ENCODE measurements around the gene GANC.
"Not testable (repeated sequence)": the region's sequence is repeated elsewhere in the genome, so short reads cannot be mapped to it uniquely, and the experiment has no call there.

GANC gene

GRCh38 chr15:42316282-42316805 lies 43.3 kb downstream of the GANC start:
- no CpG with 5 or more reads among the region's 11 CpGs for WGBS (ENCODE audit: extremely low coverage, insufficient coverage, insufficient read length)
- H3K23ac ChIP-seq (ENCODE audit: low read length); H2AK5ac ChIP-seq (ENCODE audit: low read length); H3K4me2 ChIP-seq (ENCODE audit: low read length); H2BK5ac ChIP-seq (ENCODE audit: low read depth, low read length, poor library complexity); H3K18ac ChIP-seq (ENCODE audit: low read length); H3K4ac ChIP-seq (ENCODE audit: low read depth, low read length); H2AFZ ChIP-seq (ENCODE audit: insufficient read depth, low read length, poor library complexity); H4K91ac ChIP-seq (ENCODE audit: low read depth, low read length); DNase-seq; H3K79me1 ChIP-seq (ENCODE audit: low read length); H3K4me3 ChIP-seq (ENCODE audit: low read depth, low read length); H3K9me3 ChIP-seq (ENCODE audit: insufficient read depth, low read depth, low read length); H3K79me2 ChIP-seq (ENCODE audit: control insufficient read depth, insufficient read depth, low read length, poor library complexity); H2BK120ac ChIP-seq (ENCODE audit: insufficient read depth, low read length, poor library complexity); H4K12ac ChIP-seq (ENCODE audit: low read depth, low read length); H3K27me3 ChIP-seq (ENCODE audit: insufficient read depth, low read length); H4K8ac ChIP-seq (ENCODE audit: low read depth, low read length); H3K27ac ChIP-seq (ENCODE audit: low read depth, low read length); H3K9ac ChIP-seq (ENCODE audit: low read length); H3K14ac ChIP-seq (ENCODE audit: low read length); H2BK12ac ChIP-seq (ENCODE audit: low read length); H3K4me1 ChIP-seq (ENCODE audit: control insufficient read depth in 1 of 2, insufficient read depth in 2 of 2, low read length in 2 of 2); H3K36me3 ChIP-seq (ENCODE audit: control insufficient read depth in 1 of 2, insufficient read depth in 2 of 2, low read length in 2 of 2): not testable (repeated sequence)

GRCh38 chr15:42319206-42319605 lies 46.2 kb downstream of the GANC start:
- H2BK5ac ChIP-seq (ENCODE audit: low read depth, low read length, poor library complexity): no peak overlapping the region
- no peaks in the 10 kb centered on the region for H3K4me1 ChIP-seq (ENCODE audit: control insufficient read depth in 1 of 2, insufficient read depth in 2 of 2, low read length in 2 of 2)
- WGBS (ENCODE audit: extremely low coverage, insufficient coverage, insufficient read length): no CpG with 5 or more reads among the region's 2 CpGs
- no peak overlapping the region for H3K18ac ChIP-seq (ENCODE audit: low read length)
- H2AFZ ChIP-seq (ENCODE audit: insufficient read depth, low read length, poor library complexity): no peak overlapping the region
- H4K8ac ChIP-seq (ENCODE audit: low read depth, low read length): no peak overlapping the region
- no peaks in the 10 kb centered on the region for H3K27me3 ChIP-seq (ENCODE audit: insufficient read depth, low read length)
- no peak overlapping the region for H3K23ac ChIP-seq (ENCODE audit: low read length)
- no peak overlapping the region for H3K4me3 ChIP-seq (ENCODE audit: low read depth, low read length)
- H3K27ac ChIP-seq (ENCODE audit: low read depth, low read length): no peak overlapping the region
- H3K9me3 ChIP-seq (ENCODE audit: insufficient read depth, low read depth, low read length): no peaks in the 10 kb centered on the region
- no peak overlapping the region for H2BK12ac ChIP-seq (ENCODE audit: low read length)
- H3K79me1 ChIP-seq (ENCODE audit: low read length): no peaks in the 10 kb centered on the region
- H3K36me3 ChIP-seq (ENCODE audit: control insufficient read depth in 1 of 2, insufficient read depth in 2 of 2, low read length in 2 of 2): no peaks in the 10 kb centered on the region
- no peaks in the 10 kb centered on the region for H3K79me2 ChIP-seq (ENCODE audit: control insufficient read depth, insufficient read depth, low read length, poor library complexity)
- DNase-seq: no peak
- no peak overlapping the region for H4K91ac ChIP-seq (ENCODE audit: low read depth, low read length)
- no peak overlapping the region for H3K4ac ChIP-seq (ENCODE audit: low read depth, low read length)
- H3K4me2 ChIP-seq (ENCODE audit: low read length): no peak overlapping the region
- no peak overlapping the region for H3K14ac ChIP-seq (ENCODE audit: low read length)
- H2AK5ac ChIP-seq (ENCODE audit: low read length): no peak overlapping the region
- H3K9ac ChIP-seq (ENCODE audit: low read length): no peak overlapping the region
- no peak overlapping the region for H4K12ac ChIP-seq (ENCODE audit: low read depth, low read length)
- no peak overlapping the region for H2BK120ac ChIP-seq (ENCODE audit: insufficient read depth, low read length, poor library complexity)

- Histone ChIP-seq H3K36me3 (ENCODE audit: control insufficient read depth in 1 of 2, insufficient read depth in 2 of 2, low read length in 2 of 2) (no peaks in the 10 kb centered on the region), H3K4ac (ENCODE audit: low read depth, low read length) (no peak overlapping the region), H4K91ac (ENCODE audit: low read depth, low read length) (no peak overlapping the region), H2BK12ac (ENCODE audit: low read length) (no peak overlapping the region), H2AFZ (ENCODE audit: insufficient read depth, low read length, poor library complexity) (no peak overlapping the region), H3K4me2 (ENCODE audit: low read length) (no peak overlapping the region), H3K27ac (ENCODE audit: low read depth, low read length) (no peak overlapping the region), H3K9ac (ENCODE audit: low read length) (no peak overlapping the region), H3K18ac (ENCODE audit: low read length) (no peak overlapping the region), H3K27me3 (ENCODE audit: insufficient read depth, low read length) (no peaks in the 10 kb centered on the region), H3K14ac (ENCODE audit: low read length) (no peak overlapping the region), H4K8ac (ENCODE audit: low read depth, low read length) (no peak overlapping the region), H2BK5ac (ENCODE audit: low read depth, low read length, poor library complexity) (no peak overlapping the region), H4K12ac (ENCODE audit: low read depth, low read length) (no peak overlapping the region), H3K9me3 (ENCODE audit: insufficient read depth, low read depth, low read length) (no peaks in the 10 kb centered on the region), H3K4me1 (ENCODE audit: control insufficient read depth in 1 of 2, insufficient read depth in 2 of 2, low read length in 2 of 2) (no peaks in the 10 kb centered on the region), H3K4me3 (ENCODE audit: low read depth, low read length) (no peak overlapping the region), H3K23ac (ENCODE audit: low read length) (no peak overlapping the region), H2BK120ac (ENCODE audit: insufficient read depth, low read length, poor library complexity) (no peak overlapping the region), H2AK5ac (ENCODE audit: low read length) (no peak overlapping the region), H3K79me2 (ENCODE audit: control insufficient read depth, insufficient read depth, low read length, poor library complexity) (no peaks in the 10 kb centered on the region), H3K79me1 (ENCODE audit: low read length) (no peaks in the 10 kb centered on the region)
- no peak for DNase-seq
- no CpG with 5 or more reads among the region's 4 CpGs for WGBS (ENCODE audit: extremely low coverage, insufficient coverage, insufficient read length)
Observed at GRCh38 chr15:42324308-42324707, 51.3 kb downstream of the GANC start.

- Histone ChIP-seq H3K9ac (ENCODE audit: low read length) (no peak overlapping the region), H3K18ac (ENCODE audit: low read length) (no peak overlapping the region), H4K12ac (ENCODE audit: low read depth, low read length) (no peak overlapping the region), H2BK5ac (ENCODE audit: low read depth, low read length, poor library complexity) (no peak overlapping the region), H3K79me1 (ENCODE audit: low read length) (no peaks in the 10 kb centered on the region), H3K4me1 (ENCODE audit: control insufficient read depth in 1 of 2, insufficient read depth in 2 of 2, low read length in 2 of 2) (no peaks in the 10 kb centered on the region), H2BK120ac (ENCODE audit: insufficient read depth, low read length, poor library complexity) (no peak overlapping the region), H3K4me2 (ENCODE audit: low read length) (no peak overlapping the region), H3K27me3 (ENCODE audit: insufficient read depth, low read length) (no peaks in the 10 kb centered on the region), H3K23ac (ENCODE audit: low read length) (no peak overlapping the region), H3K9me3 (ENCODE audit: insufficient read depth, low read depth, low read length) (no peaks in the 10 kb centered on the region), H3K14ac (ENCODE audit: low read length) (no peak overlapping the region), H3K27ac (ENCODE audit: low read depth, low read length) (no peak overlapping the region), H2AK5ac (ENCODE audit: low read length) (no peak overlapping the region), H3K79me2 (ENCODE audit: control insufficient read depth, insufficient read depth, low read length, poor library complexity) (no peaks in the 10 kb centered on the region), H3K36me3 (ENCODE audit: control insufficient read depth in 1 of 2, insufficient read depth in 2 of 2, low read length in 2 of 2) (no peaks in the 10 kb centered on the region), H3K4ac (ENCODE audit: low read depth, low read length) (no peak overlapping the region), H4K8ac (ENCODE audit: low read depth, low read length) (no peak overlapping the region), H3K4me3 (ENCODE audit: low read depth, low read length) (no peak overlapping the region), H2AFZ (ENCODE audit: insufficient read depth, low read length, poor library complexity) (no peak overlapping the region), H2BK12ac (ENCODE audit: low read length) (no peak overlapping the region), H4K91ac (ENCODE audit: low read depth, low read length) (no peak overlapping the region)
- WGBS (ENCODE audit: extremely low coverage, insufficient coverage, insufficient read length): no CpG with 5 or more reads among the region's 2 CpGs
- no peak for DNase-seq
Observed at GRCh38 chr15:42329161-42329560, 56.2 kb downstream of the GANC start.

Data from trophoblast cell (in vitro differentiated cells and primary cell).